Measurements from ENCODE around the gene PFN2. TPM values are rescaled to one million over a fixed set of nuclear protein-coding genes. Genes with fewer than 3 reads are reported as not detected.

The PFN2 gene
- total RNA-seq, 1 donor from 2014 or later = 265 TPM

- H3K27me3 ChIP-seq (ENCODE audit: control insufficient read depth, insufficient read depth, low read length) = no peaks in the 10 kb centered on the region
- H3K36me3 ChIP-seq (ENCODE audit: control insufficient read depth, insufficient read depth, low read length) = no peaks in the 10 kb centered on the region
- peak overlapping the region; percentile 94 for H3K4me3 ChIP-seq (ENCODE audit: low read depth, low read length)
- DNase-seq (ENCODE audit: low read depth) = peak; percentile 37
- no peak for TF ChIP-seq CTCF (IDR thresholded peaks at IDR 0.05; ENCODE audit: insufficient read depth, low read length, severe bottlenecking)
- no peak for FAIRE-seq
Measured at GRCh38 chr3:149971403-149972075, 844 bp upstream of the PFN2 start.

GRCh38 chr3:149969940-149970715 is 567 bp downstream of the PFN2 start:
- Histone ChIP-seq H3K36me3 (ENCODE audit: control insufficient read depth, insufficient read depth, low read length) (peaks cover 8% of the 10 kb centered on the region), H3K4me3 (ENCODE audit: low read depth, low read length) (peak overlapping the region; percentile 94), H3K27me3 (ENCODE audit: control insufficient read depth, insufficient read depth, low read length) (no peaks in the 10 kb centered on the region)
- DNase-seq (ENCODE audit: low read depth) = peak; percentile 80
- no peak for FAIRE-seq
- no peak for TF ChIP-seq CTCF (IDR thresholded peaks at IDR 0.05; ENCODE audit: insufficient read depth, low read length, severe bottlenecking)

GRCh38 chr3:149969110-149969939 is 1.4 kb downstream of the PFN2 start:
- peaks cover 8% of the 10 kb centered on the region for H3K36me3 ChIP-seq (ENCODE audit: control insufficient read depth, insufficient read depth, low read length)
- DNase-seq (ENCODE audit: low read depth) = peak; percentile 75
- no peaks in the 10 kb centered on the region for H3K27me3 ChIP-seq (ENCODE audit: control insufficient read depth, insufficient read depth, low read length)
- peak overlapping the region; percentile 94 for H3K4me3 ChIP-seq (ENCODE audit: low read depth, low read length)
- TF ChIP-seq CTCF (IDR thresholded peaks at IDR 0.05; ENCODE audit: insufficient read depth, low read length, severe bottlenecking) = peak; percentile 9
- FAIRE-seq = no peak

GRCh38 chr3:149968216-149968615 is 2.5 kb downstream of the PFN2 start:
- peaks cover 8% of the 10 kb centered on the region for H3K36me3 ChIP-seq (ENCODE audit: control insufficient read depth, insufficient read depth, low read length)
- no peak for TF ChIP-seq CTCF (IDR thresholded peaks at IDR 0.05; ENCODE audit: insufficient read depth, low read length, severe bottlenecking)
- FAIRE-seq (no peak), DNase-seq (ENCODE audit: low read depth) (peak; percentile 54)
- H3K27me3 ChIP-seq (ENCODE audit: control insufficient read depth, insufficient read depth, low read length) = no peaks in the 10 kb centered on the region
- no peak overlapping the region for H3K4me3 ChIP-seq (ENCODE audit: low read depth, low read length)

- H3K36me3 ChIP-seq (ENCODE audit: control insufficient read depth, insufficient read depth, low read length) = peaks cover 8% of the 10 kb centered on the region
- FAIRE-seq (no peak), DNase-seq (ENCODE audit: low read depth) (peak; percentile 67)
- H3K4me3 ChIP-seq (ENCODE audit: low read depth, low read length) = no peak overlapping the region
- H3K27me3 ChIP-seq (ENCODE audit: control insufficient read depth, insufficient read depth, low read length) = no peaks in the 10 kb centered on the region
- TF ChIP-seq CTCF (IDR thresholded peaks at IDR 0.05; ENCODE audit: insufficient read depth, low read length, severe bottlenecking) = peak; percentile 10
Measured at GRCh38 chr3:149967086-149967685, 3.5 kb downstream of the PFN2 start.

All from bronchial epithelial cell (primary cell).